ENCODE measurements around the gene GRM4. TPM values are rescaled to one million over a fixed set of nuclear protein-coding genes. Genes with fewer than 3 reads are reported as not detected.

The GRM4 gene
- total RNA-seq, 1 experiment from 2014 or later, result 0.41 TPM

DNA sequence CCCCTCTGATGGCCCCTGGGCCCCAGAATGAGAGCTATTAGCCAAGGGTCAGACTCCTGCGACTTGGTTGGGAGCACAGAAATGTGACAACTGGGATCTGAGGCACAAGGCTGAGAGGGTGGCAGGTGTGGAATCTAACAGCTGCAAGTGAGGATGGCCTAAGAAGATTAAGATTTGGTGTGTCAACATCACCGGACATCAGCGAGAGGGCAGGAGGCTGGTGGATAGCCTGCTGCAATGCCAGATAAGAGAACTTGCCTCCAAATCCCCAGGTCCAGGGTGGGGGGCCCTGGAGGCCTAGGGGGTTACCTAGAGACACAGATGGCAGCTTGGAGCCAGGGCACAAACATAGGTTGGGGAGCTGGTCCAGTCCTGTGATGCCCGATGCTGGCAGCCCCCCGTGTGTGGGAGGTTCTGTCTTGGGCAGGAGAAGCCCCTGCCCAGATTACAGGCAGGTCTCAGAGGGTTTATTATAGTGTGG is 155.8 kb downstream of the GRM4 start:
- POLR2A ChIA-PET (ENCODE audit: low non-redundant PET), result no interaction called here
- H3K27ac ChIP-seq (ENCODE audit: low read depth, low read length, poor library complexity, severe bottlenecking), result no peak overlapping the region
- no peak for TF ChIP-seq EZH2 (IDR thresholded peaks at IDR 0.05; ENCODE audit: borderline replicate concordance, low read depth, low read length, poor library complexity, severe bottlenecking)
- TF ChIP-seq, protein P1, sequence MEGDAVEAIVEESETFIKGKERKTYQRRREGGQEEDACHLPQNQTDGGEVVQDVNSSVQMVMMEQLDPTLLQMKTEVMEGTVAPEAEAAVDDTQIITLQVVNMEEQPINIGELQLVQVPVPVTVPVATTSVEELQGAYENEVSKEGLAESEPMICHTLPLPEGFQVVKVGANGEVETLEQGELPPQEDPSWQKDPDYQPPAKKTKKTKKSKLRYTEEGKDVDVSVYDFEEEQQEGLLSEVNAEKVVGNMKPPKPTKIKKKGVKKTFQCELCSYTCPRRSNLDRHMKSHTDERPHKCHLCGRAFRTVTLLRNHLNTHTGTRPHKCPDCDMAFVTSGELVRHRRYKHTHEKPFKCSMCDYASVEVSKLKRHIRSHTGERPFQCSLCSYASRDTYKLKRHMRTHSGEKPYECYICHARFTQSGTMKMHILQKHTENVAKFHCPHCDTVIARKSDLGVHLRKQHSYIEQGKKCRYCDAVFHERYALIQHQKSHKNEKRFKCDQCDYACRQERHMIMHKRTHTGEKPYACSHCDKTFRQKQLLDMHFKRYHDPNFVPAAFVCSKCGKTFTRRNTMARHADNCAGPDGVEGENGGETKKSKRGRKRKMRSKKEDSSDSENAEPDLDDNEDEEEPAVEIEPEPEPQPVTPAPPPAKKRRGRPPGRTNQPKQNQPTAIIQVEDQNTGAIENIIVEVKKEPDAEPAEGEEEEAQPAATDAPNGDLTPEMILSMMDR (conservative IDR thresholded peaks at IDR 0.05; ENCODE audit: low read depth, low read length), result no peak
- H3K36me3 ChIP-seq (ENCODE audit: insufficient read depth, low read length, poor library complexity, severe bottlenecking), result no peaks in the 10 kb centered on the region
- intact Hi-C loops (cut with micrococcal nuclease; ENCODE audit: unreplicated experiment), result no loop called here
- no peak overlapping the region for H3K4me3 ChIP-seq (ENCODE audit: low read depth, low read length, poor library complexity, severe bottlenecking)
- CTCF ChIA-PET, result no interaction called here
- DNase-seq (ENCODE audit: low spot score), result no peak
- no peaks in the 10 kb centered on the region for H3K27me3 ChIP-seq (replicated peaks; ENCODE audit: insufficient read depth, low read depth, low read length, poor library complexity)
- no peaks in the 10 kb centered on the region for H3K9me3 ChIP-seq (ENCODE audit: low read depth, low read length, poor library complexity, severe bottlenecking)
- no TSS peak for BruUV-seq (replicated peaks)
- peaks cover 4% of the 10 kb centered on the region for H3K4me1 ChIP-seq (ENCODE audit: insufficient read depth, low read length, poor library complexity, severe bottlenecking)

DNA sequence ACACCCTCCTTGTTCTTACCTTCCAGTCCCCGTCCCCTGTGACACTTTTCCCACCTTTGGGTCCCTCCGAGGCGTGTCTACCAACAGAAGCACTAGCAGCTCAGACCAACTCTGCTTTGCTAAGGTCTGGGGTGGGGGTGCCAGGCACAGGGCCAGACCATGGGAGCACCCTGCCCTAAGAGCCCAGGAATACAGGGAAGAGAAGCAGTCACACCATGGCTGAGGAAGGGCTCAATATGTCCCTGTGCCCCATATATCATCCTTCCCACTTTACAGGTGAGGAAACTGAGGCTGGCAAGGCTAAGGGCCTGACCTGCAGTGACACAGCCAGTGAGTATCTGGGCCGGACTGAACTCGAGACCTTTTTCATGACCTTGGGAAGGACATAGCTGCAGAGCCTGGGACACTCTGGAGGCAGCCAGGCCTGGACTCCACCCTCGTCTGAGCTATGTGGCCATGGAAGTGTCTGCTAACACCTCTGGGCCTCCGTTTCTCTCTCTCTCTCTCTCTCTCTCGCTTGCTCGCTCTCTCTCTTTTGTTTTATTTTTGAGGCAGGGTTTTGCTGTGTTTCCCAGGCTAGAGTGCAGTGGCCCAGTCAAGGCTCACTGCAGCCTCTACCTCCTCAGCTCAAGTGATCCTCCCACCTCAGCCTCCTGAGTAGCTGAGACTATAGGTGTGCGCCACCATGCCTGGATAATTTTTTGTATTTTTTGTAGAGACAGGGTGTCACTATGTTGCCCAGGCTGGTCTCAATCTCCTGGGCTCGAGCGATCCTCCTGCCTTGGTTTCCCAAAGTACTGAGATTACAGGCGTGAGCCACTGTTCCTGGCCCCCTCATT is 156.7 kb downstream of the GRM4 start:
- no peaks in the 10 kb centered on the region for H3K4me1 ChIP-seq (ENCODE audit: insufficient read depth, low read length, poor library complexity, severe bottlenecking)
- no TSS peak for BruUV-seq (replicated peaks)
- H3K27me3 ChIP-seq (replicated peaks; ENCODE audit: insufficient read depth, low read depth, low read length, poor library complexity), result no peaks in the 10 kb centered on the region
- H3K27ac ChIP-seq (ENCODE audit: low read depth, low read length, poor library complexity, severe bottlenecking), result no peak overlapping the region
- ChIA-PET CTCF (no interaction called here), POLR2A (ENCODE audit: low non-redundant PET) (no interaction called here)
- intact Hi-C loops (cut with micrococcal nuclease; ENCODE audit: unreplicated experiment), result no loop called here
- DNase-seq (ENCODE audit: low spot score), result no peak
- TF ChIP-seq, protein P1 (conservative IDR thresholded peaks at IDR 0.05; ENCODE audit: low read depth, low read length), result no peak
- no peak for TF ChIP-seq EZH2 (IDR thresholded peaks at IDR 0.05; ENCODE audit: borderline replicate concordance, low read depth, low read length, poor library complexity, severe bottlenecking)
- H3K4me3 ChIP-seq (ENCODE audit: low read depth, low read length, poor library complexity, severe bottlenecking), result no peak overlapping the region
- H3K9me3 ChIP-seq (ENCODE audit: low read depth, low read length, poor library complexity, severe bottlenecking), result no peaks in the 10 kb centered on the region
- H3K36me3 ChIP-seq (ENCODE audit: insufficient read depth, low read length, poor library complexity, severe bottlenecking), result no peaks in the 10 kb centered on the region

DNA sequence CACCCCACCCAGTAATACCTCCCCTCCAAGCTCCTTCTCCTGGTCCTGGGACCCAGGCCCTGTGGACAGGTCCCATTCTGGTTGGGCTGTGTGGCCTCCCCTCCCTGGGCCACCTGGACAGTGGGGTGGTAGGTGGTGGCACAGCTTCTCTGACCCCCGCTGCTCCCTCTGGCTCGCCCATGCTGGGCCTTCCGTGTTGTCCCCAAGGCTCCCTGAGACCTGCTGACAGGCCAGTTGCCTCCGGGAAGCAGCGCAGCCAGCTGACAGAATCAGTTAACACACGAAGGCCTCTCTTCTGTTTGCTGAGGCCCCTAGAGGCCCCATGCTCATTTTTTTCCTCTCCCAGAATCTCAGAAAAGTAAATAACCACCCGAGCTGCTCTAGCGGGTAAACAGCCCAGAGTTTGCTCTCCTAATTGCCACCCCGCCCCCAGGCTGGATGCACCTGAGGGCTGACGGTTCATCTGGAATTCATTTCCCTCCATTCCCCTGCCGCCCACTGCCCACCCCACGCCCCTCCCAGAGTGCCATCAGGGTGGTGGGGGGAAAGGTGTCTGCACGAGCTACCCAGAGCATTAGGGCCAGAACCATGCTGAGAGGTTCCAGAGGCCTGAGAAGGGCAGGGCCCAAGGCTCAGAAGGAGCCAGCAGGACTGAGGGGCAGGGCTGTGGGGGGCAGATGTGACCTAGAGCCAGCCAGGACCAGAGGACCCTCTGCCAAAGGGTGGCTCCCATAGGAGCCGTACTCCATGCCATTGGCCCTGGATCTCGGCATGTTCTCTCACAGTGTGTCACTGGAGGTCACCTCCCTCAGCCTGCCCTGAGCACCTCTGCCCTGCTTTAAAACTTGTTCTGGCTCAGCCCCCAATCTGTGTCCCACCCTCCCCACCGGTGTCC is 157.5 kb downstream of the GRM4 start:
- H3K27ac ChIP-seq (ENCODE audit: low read depth, low read length, poor library complexity, severe bottlenecking), result no peak overlapping the region
- CTCF ChIA-PET, result no interaction called here
- no peaks in the 10 kb centered on the region for H3K9me3 ChIP-seq (ENCODE audit: low read depth, low read length, poor library complexity, severe bottlenecking)
- H3K36me3 ChIP-seq (ENCODE audit: insufficient read depth, low read length, poor library complexity, severe bottlenecking), result no peaks in the 10 kb centered on the region
- H3K4me3 ChIP-seq (ENCODE audit: low read depth, low read length, poor library complexity, severe bottlenecking), result no peak overlapping the region
- H3K4me1 ChIP-seq (ENCODE audit: insufficient read depth, low read length, poor library complexity, severe bottlenecking), result no peaks in the 10 kb centered on the region
- DNase-seq (ENCODE audit: low spot score), result no peak
- POLR2A ChIA-PET (ENCODE audit: low non-redundant PET), result no interaction called here
- no TSS peak for BruUV-seq (replicated peaks)
- H3K27me3 ChIP-seq (replicated peaks; ENCODE audit: insufficient read depth, low read depth, low read length, poor library complexity), result no peaks in the 10 kb centered on the region
- TF ChIP-seq, protein P1 (conservative IDR thresholded peaks at IDR 0.05; ENCODE audit: low read depth, low read length), result no peak
- TF ChIP-seq EZH2 (IDR thresholded peaks at IDR 0.05; ENCODE audit: borderline replicate concordance, low read depth, low read length, poor library complexity, severe bottlenecking), result no peak
- intact Hi-C loops (cut with micrococcal nuclease; ENCODE audit: unreplicated experiment), result no loop called here
